C1 segment of cervical spinal cord (tissue), 14 donors: ENCODE data around the gene CHP2.
"Not testable (repeated sequence)": the region's sequence is repeated elsewhere in the genome, so short reads cannot be mapped to it uniquely, and the experiment has no call there.

Experiments used
- DNase-seq, 14 donors: peaks; one replicate each; lab custom pipeline; 2025; lab: John Stamatoyannopoulos, UW

Gene CHP2

GRCh38 chr16:23745263-23745662, 9.6 kb upstream of the CHP2 start:
- no peak for DNase-seq

- DNase-seq: no peak
Measured at GRCh38 chr16:23748630-23749029, 6.2 kb upstream of the CHP2 start.

GRCh38 chr16:23751053-23751452, 3.8 kb upstream of the CHP2 start:
- not testable (repeated sequence) for DNase-seq

- no peak for DNase-seq
Measured at GRCh38 chr16:23753908-23754593, 775 bp upstream of the CHP2 start.

GRCh38 chr16:23755484-23755809, 621 bp downstream of the CHP2 start:
- no peak for DNase-seq

- no peak for DNase-seq
Measured at GRCh38 chr16:23757116-23757515, 2.3 kb downstream of the CHP2 start.

- DNase-seq: no peak
Measured at GRCh38 chr16:23757937-23758619, 3.3 kb downstream of the CHP2 start.

- DNase-seq: no peak
Measured at GRCh38 chr16:23765933-23766332, 11.1 kb downstream of the CHP2 start.

- no peak for DNase-seq
Measured at GRCh38 chr16:23768581-23768980, 13.8 kb downstream of the CHP2 start.

GRCh38 chr16:23771027-23771426, 16.2 kb downstream of the CHP2 start:
- DNase-seq: no peak

GRCh38 chr16:23771642-23772041, 16.8 kb downstream of the CHP2 start:
- no peak for DNase-seq

- DNase-seq: no peak
Measured at GRCh38 chr16:23773339-23773738, 18.5 kb downstream of the CHP2 start.

- DNase-seq: no peak
Measured at GRCh38 chr16:23781176-23781575, 26.4 kb downstream of the CHP2 start.

- no peak for DNase-seq
Measured at GRCh38 chr16:23784811-23785447, 30.1 kb downstream of the CHP2 start.

GRCh38 chr16:23785842-23786241, 31.0 kb downstream of the CHP2 start:
- no peak for DNase-seq

- no peak for DNase-seq
Measured at GRCh38 chr16:23786964-23787561, 32.2 kb downstream of the CHP2 start.

- no peak for DNase-seq
Measured at GRCh38 chr16:23788685-23789084, 33.9 kb downstream of the CHP2 start.

GRCh38 chr16:23795378-23795777, 40.6 kb downstream of the CHP2 start:
- no peak for DNase-seq

- no peak for DNase-seq
Measured at GRCh38 chr16:23796941-23797340, 42.1 kb downstream of the CHP2 start.

- peak in 13 of 14 donors; percentile 4 to 66 (median 37) for DNase-seq
Measured at GRCh38 chr16:23801378-23801777, 46.6 kb downstream of the CHP2 start.

- no peak for DNase-seq
Measured at GRCh38 chr16:23802776-23803175, 48.0 kb downstream of the CHP2 start.

- peak in 10 of 14 donors; percentile 0 to 38 (median 12) for DNase-seq
Measured at GRCh38 chr16:23803591-23804123, 48.8 kb downstream of the CHP2 start.
